Measurements from ENCODE around the gene C1QA.

Gene C1QA

DNA sequence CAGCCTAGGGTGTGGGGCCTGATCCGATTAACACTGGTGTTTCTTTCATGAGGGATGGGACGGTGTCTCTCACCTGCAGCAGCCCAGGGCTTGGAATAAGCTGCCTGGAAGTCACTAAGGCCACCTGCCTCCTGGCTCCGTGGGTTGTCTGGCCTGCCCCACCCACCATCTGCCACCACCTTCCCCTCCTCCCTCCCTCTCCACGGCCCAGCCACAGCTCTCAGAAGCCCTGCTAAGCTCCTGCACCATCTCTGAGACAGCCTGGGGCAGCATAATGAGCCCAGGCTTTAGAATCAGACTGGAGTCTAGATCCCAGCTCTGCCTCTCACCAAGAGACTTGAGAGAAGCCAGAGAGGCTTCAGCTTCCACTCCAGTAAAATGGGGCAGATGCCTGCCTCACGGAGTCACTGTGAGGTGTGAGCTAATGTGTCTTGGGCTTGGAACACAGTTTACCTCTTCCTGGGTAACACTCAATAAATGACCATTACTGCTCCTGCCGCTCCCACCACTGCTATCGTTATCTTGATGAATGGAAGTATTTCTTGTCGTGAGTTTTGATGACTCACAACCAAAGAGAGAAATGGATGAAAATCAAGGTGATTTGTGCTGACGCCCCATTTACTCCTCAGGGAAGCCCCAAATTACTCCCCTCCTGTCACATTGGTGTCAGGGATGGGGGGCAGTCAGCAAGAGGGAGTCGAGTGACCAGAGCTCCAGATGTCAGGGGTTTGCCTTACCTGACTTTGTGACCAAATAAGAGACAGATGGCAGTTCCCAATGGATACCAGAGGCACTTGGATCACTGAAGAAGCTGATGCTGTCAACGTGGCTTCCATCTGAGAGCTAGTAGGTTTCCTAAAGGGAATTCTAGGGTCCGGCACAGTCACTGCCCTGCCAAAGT lies 23.5 kb upstream of the C1QA start:
- no peak for FAIRE-seq

DNA sequence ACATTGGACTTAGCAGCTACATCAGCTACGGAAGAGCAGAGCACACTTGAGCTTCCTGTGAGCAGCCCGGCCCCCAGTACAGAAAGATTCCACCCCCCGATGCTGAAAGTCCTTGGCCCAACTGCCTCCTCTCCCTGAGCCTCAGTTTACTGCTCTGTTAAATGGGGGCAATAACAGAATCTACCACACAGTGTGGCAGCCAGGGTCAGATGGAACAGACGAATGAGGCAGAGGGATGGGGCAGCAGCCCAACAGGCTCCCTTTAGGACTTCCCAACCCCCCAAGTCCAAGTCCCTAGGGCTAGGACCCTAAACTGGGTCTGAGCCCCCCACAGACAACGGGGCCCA lies 22.9 kb upstream of the C1QA start:
- no peak for FAIRE-seq

DNA sequence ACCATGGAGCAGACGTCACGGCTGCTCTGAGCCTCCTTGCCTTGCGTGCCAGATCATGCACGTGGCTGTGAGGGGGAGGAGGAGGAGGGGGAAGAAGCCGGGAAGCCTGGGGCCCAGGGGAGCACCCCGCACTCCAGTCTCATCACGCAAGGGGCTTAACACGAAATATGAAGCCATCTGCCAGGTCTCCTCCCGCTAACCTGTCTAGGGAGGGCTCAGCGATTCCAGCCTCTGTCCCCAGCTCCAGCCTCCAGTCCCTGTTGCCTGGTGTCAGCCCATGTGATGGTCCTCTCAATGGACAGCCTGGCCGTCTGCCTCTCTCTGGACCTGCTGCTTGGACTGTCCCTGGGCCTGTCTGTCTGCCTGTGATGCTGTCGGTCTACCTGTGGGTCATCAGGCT lies 22.5 kb upstream of the C1QA start:
- FAIRE-seq, result no peak

DNA sequence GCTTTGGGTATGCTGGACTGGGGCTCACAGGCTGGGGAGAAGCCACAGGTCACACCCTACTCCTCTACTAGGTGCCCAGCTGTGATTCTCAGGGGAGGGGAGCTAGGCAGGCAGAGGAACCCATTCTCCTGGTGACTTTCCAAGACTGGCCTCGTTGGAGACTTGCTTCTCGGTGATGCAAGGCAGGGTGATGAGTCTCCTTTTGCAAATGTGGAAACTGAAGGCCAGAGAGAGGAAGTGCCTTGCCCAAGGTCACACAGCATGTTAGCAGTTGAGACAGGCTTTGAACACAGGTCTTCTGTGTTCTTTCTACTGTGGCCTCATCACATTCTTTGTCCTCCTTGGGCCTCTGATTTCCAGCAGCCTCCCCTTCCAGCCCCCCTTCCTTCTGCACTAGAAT lies 20.5 kb upstream of the C1QA start:
- no peak for FAIRE-seq

DNA sequence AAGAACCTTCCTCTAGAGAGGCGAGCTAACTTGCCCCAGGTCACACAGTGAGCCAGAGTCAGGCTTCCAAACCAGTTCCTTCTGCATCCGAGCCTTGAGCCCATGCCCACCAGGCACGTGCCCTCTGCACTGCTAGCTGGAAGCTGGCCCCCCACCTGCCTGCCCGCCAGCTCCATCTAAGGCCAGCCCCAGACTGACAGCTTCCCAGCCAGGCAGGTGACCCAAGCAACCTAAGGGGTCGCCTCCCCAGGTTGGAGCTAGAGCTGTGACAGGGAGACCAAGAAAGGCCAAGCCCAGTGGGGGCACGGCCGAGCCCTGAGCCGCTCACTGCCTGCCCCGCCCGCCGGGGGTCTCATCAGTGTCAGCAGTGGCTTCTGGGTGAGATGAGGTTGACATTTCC lies 19.9 kb upstream of the C1QA start:
- no peak for FAIRE-seq

DNA sequence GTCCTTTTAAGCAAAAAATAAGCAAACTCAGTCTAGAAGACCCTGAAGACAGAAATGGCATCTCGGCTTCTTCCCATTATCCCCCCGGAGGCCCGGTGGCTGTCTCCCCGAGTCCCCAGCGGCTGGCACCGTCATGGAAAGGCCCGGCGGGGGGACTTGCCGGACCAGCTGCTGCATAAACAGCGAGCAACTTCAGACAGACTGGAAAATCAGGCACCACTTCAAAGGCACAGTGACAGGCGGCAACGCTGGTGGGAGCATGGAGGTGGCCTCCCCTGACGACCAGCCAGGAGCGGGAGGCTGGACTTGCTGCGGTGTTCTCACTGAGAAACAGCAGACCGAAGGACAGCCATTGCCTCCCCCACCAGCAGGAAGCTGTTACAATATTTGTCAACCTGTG lies 18.4 kb upstream of the C1QA start:
- FAIRE-seq, result no peak

DNA sequence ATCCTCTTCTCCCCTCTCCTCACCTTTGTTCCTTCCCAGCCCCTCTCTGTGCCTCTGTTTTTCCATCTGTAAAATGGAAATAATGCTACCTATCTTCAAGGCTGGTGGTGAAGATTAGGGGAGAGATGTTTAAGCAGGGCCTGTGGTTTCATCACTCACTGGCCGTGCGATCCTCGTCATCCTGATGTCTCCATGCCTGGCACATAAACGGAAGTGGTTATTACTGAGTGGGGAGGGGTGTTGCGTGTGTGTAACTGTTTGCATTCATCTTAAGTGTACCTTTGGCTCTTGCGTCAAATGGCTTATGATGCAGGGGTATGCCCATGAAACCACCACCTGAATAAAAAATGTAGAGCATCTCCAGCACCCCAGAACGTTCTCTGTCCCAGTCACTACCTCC lies 17.2 kb upstream of the C1QA start:
- no peak for FAIRE-seq

DNA sequence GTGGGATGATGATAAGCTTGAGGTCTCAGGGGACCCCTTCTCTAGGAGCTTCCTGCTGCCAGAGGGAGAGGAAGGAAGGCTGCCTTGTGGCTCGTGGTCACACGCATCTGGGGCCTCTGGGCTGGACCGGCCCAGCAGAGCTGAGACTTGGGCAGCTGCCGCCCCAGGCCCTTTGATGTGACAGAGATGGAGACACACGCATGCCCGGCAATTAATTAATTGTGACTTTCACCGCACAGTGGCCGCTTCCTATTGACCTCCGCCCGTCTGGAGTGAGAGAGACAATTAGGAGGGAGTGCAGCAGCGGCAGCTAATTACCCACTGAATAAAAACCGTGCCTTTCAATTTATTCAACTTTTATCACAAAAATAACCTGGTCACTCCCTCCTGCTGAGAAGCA lies 16.6 kb upstream of the C1QA start:
- no peak for FAIRE-seq

DNA sequence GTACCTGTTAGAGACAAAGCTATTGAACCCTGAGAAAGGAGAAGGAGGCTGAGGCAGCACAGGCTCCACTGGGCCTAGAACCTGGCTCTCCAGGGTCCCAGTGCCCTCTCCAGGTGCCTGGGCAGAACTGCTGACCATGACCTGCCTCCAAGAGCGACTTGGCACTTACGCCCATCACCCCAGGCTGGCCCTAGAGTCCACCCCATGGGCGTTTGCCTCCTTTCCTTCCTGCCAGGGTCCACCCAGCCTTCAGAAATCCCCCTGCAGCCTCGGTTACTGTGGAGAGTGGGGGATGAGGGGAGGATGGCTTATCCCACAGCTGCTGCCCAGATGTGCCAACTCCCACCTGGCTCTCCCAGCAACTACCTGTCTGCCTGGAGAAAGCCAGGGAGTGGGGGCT lies 14.7 kb upstream of the C1QA start:
- no peak for FAIRE-seq

DNA sequence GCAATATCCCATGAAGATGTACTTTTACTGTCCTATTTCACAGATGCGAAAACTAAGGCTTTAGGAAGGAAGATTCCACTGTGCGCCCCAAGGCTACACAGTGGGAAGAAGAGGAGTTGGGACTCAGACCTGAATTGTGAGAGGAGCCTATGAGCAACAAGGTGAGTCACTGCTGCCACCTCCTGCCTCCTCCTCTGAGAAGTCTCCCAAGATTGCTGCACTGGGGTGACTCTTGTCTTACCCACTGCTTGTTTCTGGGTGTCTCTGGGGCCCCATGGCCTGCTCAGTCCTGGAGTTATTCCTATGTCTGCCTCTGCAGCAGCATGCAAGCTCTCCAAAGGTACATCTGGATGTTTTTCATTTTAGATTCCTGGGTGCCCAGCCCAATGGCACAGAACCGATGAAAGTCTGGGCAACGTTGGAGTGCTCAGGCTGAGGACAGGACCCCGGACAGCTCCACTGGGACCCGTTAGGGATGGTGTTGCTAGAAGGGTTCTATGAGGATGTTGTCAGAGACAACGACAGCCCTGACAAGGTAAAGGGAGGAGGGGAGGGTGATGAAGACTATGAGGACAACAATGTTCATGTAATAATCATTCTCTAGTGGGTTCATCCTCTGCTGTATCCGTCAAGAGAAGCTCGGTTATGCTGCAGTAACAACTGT lies 11.0 kb upstream of the C1QA start:
- no peak for FAIRE-seq

DNA sequence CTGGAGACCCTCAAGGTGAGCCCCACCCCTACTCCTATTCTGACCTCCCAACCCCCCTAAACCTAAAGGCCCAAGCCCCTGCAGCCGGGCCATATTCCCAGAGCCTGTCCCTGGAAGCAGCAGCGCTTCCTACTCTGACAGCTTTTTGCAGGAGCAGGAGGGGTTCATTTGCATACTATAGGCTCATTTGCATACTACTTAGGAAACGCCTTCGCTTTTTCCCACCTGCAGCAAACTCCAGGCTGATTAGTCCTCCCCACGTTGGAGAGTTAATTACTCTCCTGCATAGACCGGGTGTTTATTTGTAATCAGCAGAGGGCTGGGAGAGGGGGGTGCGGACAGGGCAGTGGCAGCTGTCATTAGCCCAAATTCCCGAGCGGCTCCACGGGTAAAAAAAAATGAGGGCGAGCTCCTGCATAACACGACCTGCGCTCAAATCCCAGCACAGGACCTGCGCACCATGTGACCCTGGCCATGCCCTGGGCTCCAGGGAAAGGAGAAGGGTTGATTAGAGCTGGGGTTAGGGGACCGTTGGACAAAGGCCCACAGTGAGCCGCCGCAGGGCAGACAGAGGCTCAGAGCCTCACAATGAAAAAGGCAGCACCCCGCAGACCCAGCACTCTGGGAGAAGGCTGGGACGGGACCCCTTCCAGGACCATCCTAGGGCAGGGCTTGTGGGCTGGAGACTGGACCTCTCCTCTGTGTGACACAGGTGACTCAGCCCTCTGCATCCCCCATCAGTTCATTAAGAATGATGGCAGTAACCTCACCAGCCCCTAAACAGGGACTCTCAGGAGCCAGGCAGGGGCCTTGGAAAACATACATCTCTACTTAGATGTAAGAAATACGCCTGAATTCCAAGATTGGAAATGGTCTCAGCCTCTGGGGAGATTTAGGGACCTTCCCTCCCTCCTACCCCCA lies 9.9 kb upstream of the C1QA start:
- no peak for FAIRE-seq

DNA sequence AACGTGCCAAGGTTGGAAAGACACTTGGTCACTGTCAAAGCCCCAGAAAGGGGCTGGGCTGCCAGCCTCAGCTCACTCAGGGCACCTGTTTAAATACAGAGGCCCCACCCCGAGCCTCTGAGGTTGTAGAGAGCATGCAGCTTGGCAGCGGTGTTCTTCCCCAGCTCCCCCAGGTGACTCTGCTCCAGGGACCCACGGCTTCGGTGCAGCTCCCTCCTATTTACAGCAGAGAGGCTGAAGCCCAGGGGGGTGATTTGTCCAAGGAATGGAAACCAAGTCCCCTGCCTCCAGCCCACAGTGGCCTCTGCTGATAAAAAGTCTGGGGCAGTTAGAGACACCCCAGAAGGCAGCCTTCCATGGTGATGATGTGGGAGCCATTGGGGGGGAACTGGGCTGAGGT lies 9.1 kb upstream of the C1QA start:
- no peak for FAIRE-seq

DNA sequence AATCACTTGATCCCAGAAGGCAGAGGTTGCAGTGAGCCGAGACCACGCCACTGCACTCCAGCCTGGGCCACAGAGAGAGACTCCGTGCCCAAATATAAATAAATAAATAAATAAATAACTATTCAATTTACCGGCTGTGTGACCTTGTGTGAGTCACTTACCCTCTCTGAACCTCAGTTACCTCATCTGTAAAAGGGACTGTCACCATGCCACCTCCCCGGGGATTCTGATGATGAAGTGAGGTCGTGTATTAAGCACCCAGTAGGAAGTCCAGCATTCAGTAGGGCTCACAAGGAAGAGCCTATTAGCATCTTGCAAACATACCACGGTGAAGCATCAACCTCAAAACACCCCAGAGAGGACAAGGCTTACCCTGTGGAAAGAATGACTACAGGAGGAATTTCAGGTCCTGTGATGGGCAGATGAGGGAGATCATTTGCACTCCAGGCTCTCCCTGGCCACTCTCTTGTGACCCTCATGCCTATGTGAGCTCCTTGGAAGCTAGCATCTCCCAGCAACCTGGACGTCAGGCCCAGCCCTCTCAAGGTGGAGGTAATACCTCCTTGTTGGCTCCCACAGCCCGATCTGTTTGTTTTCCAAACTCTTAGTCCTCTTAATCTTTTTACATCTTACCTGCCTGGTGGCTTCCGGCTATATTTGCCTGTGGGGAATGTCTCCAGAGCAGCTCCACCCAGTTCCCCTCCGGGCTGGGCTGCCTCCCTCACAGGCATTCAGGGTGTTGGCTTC lies 7.6 kb upstream of the C1QA start:
- FAIRE-seq, result no peak

DNA sequence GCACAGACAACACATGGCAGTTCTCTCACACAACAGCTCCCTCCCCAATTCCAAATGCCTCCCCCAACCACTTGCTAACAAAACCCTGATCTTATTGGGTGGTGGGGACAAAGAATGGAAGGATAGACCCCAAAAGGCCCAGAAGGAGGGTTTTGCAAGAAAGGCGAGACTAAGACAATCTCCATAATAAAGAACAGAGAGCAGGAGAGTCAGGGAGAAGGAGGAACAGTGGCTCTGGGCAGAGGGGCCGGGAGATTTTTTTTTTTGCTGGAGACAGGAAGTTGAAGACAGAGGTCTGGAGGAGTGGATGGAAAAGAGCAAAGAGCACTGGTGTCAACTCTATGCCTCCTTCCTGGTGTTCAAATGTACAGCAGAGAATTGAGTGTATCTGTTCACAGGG lies 6.5 kb upstream of the C1QA start:
- no peak for FAIRE-seq

DNA sequence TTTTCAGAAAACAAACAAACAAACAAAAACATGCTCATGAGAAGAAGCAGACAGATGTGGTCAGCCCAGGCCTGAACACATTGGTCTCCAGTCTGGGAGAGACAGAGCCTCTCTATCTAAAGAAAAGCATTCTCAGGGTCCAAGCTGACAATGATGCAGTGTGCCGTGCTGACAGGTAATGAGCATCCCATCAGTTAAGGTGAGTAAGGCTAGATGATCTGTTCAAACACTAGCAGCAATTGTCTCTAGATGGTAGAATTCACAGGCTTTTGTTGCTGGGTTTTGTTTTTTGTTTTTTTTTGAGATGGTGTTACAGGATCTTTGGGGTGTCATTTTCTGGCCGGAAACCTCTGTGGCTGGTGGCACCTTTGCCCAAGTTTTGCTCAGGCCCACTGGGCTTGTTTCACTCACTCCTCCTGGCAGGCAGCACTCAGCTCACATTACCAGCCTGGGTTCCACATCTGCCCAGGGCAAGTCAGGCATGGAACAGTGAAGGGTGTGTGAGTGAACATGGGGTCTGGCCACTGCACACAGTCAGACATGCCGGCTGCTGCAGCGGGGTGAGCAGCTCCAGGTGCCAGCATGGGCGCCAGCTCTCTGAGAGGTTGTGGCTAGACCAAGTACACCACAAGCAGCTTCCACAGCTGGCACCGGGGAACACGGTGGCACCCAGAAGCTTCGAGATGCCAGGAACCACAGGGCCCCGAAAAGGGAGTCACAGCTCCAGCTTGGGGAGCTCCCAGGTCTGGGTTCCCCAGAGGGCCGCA lies 2.5 kb upstream of the C1QA start:
- FAIRE-seq, result no peak

DNA sequence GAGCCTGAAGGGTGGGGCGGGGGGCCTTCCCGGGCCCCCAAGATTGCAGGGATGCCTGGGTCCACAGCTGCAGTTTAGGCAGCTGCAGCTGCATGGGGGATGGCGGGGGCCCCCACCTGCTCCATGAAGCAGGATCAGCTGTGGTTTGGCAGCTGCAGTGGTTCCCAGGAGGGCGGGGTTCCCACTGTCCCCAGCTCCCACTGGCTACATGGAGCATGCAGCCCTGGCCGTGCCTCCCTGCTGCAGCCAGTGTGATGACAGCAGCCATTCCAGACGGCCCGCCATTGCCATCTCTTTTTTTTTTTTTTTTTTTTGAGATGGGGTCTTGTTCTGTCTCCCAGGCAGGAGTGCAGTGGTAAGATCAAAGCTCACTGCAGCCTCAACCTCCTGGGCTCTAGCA lies 992 bp upstream of the C1QA start:
- no peak for FAIRE-seq

DNA sequence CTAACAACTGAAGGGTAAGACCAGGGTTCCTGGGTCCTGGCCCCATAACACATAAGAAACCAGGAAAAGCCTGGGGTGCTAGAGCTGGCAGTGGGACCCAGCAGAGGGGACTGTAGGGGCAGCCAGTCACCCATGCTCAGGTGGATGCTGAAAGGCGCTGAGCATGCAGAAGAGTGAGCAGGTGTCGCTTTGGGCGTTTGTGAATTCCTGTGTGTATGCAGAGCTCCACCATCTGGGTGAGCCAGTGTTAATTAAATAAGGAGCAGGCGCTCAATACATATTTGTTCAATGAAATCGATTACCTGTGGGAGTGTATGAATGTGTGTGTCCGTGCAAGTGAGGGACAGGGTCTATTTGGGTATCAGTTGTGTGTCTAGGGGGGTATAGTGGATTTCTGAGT lies 499 bp downstream of the C1QA start:
- FAIRE-seq, result no peak

DNA sequence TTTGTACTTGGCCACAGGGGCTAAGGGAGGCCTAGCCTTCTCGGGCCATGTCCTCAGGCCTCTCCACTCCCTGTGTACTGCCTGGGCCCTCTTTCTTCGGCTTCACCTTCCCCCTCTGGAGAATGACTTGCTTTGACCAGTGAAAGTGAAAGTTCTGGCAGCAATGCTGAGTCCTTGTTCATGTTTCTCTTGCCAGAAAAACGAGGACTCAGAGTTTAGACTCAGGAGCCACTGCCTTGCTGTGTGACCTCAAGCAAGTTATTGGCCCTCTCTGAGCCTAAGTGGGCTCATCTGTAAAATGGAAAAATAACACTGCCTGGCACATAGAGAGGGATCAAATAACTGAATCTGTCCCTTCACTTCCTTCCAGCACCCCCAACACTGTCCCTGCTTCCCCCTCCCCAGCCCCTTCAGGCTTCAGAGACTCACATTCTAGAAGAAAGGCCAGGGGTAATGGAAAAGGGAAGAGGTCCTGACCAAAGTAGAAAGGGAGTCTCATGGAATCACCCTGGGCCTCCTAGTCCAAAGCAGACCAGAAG lies 1.5 kb downstream of the C1QA start:
- no peak for FAIRE-seq

DNA sequence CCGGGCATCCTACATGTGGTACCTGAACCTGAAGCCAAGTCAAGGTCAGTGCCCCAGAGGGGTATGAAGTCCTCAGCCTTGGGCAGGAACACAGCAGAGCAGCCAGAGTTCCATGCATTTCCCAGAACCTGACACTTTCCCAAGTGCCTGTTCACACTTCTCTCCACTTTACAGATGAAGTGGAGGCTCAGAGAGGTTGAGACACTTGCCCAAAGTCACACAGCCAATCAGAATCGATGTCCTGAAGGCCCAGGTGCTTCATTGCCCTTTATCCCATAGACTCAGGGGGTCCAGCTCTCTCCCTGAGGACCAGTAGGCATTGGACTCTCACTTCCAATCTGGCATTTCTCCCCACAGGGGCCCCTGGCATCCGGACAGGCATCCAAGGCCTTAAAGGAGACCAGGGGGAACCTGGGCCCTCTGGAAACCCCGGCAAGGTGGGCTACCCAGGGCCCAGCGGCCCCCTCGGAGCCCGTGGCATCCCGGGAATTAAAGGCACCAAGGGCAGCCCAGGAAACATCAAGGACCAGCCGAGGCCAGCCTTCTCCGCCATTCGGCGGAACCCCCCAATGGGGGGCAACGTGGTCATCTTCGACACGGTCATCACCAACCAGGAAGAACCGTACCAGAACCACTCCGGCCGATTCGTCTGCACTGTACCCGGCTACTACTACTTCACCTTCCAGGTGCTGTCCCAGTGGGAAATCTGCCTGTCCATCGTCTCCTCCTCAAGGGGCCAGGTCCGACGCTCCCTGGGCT lies 2.2 kb downstream of the C1QA start:
- no peak for FAIRE-seq

DNA sequence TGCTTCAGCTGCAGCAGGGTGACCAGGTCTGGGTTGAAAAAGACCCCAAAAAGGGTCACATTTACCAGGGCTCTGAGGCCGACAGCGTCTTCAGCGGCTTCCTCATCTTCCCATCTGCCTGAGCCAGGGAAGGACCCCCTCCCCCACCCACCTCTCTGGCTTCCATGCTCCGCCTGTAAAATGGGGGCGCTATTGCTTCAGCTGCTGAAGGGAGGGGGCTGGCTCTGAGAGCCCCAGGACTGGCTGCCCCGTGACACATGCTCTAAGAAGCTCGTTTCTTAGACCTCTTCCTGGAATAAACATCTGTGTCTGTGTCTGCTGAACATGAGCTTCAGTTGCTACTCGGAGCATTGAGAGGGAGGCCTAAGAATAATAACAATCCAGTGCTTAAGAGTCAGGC lies 2.9 kb downstream of the C1QA start:
- FAIRE-seq, result no peak

DNA sequence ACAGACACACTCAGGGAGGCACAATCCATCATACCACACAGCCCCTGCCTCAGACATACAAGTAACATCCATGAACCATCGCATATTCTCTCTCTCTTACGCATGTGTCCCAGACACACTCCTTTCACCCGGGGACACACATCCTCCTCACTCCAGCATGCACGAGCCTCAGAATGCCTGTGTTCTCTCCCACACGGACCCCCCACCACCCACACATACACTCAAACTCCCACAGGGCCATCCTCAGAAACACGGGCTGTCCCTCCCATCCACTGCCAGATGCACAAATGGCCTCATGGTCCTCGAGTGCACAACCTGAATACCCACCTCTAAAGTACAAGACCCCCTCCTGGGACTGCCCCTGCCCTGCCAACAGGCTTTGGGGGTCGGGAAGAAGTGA lies 4.8 kb downstream of the C1QA start:
- FAIRE-seq, result no peak
